ENCODE measurements around the gene MS4A14.
"Not testable (repeated sequence)": the region's sequence is repeated elsewhere in the genome, so short reads cannot be mapped to it uniquely, and the experiment has no call there.

MS4A14 gene

GRCh38 chr11:60451185-60451584 lies 54.9 kb downstream of the MS4A14 start:
- not testable (repeated sequence) for H3K4me2 ChIP-seq (ENCODE audit: low read length); H3K4me3 ChIP-seq (ENCODE audit: low read length); H3K79me2 ChIP-seq (ENCODE audit: control insufficient read depth, insufficient read depth, low read length); H4K8ac ChIP-seq (ENCODE audit: low read depth, low read length); H3K27me3 ChIP-seq (ENCODE audit: insufficient read depth, low read length, poor library complexity); H3K4me1 ChIP-seq (ENCODE audit: control insufficient read depth, low read depth, low read length); H3K27ac ChIP-seq (ENCODE audit: low read depth, low read length); H4K5ac ChIP-seq (ENCODE audit: low read length); H2BK15ac ChIP-seq (replicated peaks; ENCODE audit: low read depth); H2BK5ac ChIP-seq (ENCODE audit: low read length); H3K4ac ChIP-seq (ENCODE audit: low read depth, low read length); H3K36me3 ChIP-seq (ENCODE audit: control insufficient read depth, insufficient read depth, low read length); H3K23ac ChIP-seq (ENCODE audit: low read length); H2AK5ac ChIP-seq (ENCODE audit: low read length); H3K56ac ChIP-seq (ENCODE audit: low read length); H3K18ac ChIP-seq (ENCODE audit: low read length); H3K79me1 ChIP-seq (ENCODE audit: low read length); H3K9ac ChIP-seq (ENCODE audit: low read length); H2BK120ac ChIP-seq (ENCODE audit: low read depth, low read length); DNase-seq
- no CpG with 5 or more reads among the region's 32 CpGs for WGBS (ENCODE audit: extremely low coverage, insufficient coverage, low lambda C conversion rate)

- Histone ChIP-seq H3K4me2 (ENCODE audit: low read length) (no peak overlapping the region), H4K5ac (ENCODE audit: low read length) (no peak overlapping the region), H2AK5ac (ENCODE audit: low read length) (no peak overlapping the region), H3K79me1 (ENCODE audit: low read length) (no peaks in the 10 kb centered on the region), H3K27ac (ENCODE audit: low read depth, low read length) (no peak overlapping the region), H3K4me3 (ENCODE audit: low read length) (no peak overlapping the region), H3K36me3 (ENCODE audit: control insufficient read depth, insufficient read depth, low read length) (no peaks in the 10 kb centered on the region), H3K4ac (ENCODE audit: low read depth, low read length) (no peak overlapping the region), H3K9ac (ENCODE audit: low read length) (no peak overlapping the region), H4K8ac (ENCODE audit: low read depth, low read length) (no peak overlapping the region), H3K18ac (ENCODE audit: low read length) (no peak overlapping the region), H3K56ac (ENCODE audit: low read length) (no peak overlapping the region), H3K23ac (ENCODE audit: low read length) (no peak overlapping the region), H3K27me3 (ENCODE audit: insufficient read depth, low read length, poor library complexity) (no peaks in the 10 kb centered on the region), H3K4me1 (ENCODE audit: control insufficient read depth, low read depth, low read length) (no peaks in the 10 kb centered on the region), H2BK5ac (ENCODE audit: low read length) (no peak overlapping the region), H2BK15ac (replicated peaks; ENCODE audit: low read depth) (no peak overlapping the region), H3K79me2 (ENCODE audit: control insufficient read depth, insufficient read depth, low read length) (no peaks in the 10 kb centered on the region), H2BK120ac (ENCODE audit: low read depth, low read length) (no peak overlapping the region)
- no peak for DNase-seq
Observed at GRCh38 chr11:60454212-60454611, 58.0 kb downstream of the MS4A14 start.

- H3K4me2 ChIP-seq (ENCODE audit: low read length), result no peak within 1 kb of the TSS
- no peaks in the 10 kb centered on the region for H3K27me3 ChIP-seq (ENCODE audit: insufficient read depth, low read length, poor library complexity)
- H3K4ac ChIP-seq (ENCODE audit: low read depth, low read length), result no peak within 1 kb of the TSS
- H2BK5ac ChIP-seq (ENCODE audit: low read length), result no peak within 1 kb of the TSS
- H3K18ac ChIP-seq (ENCODE audit: low read length), result no peak within 1 kb of the TSS
- no peak within 1 kb of the TSS for H2BK120ac ChIP-seq (ENCODE audit: low read depth, low read length)
- no peak within 1 kb of the TSS for H4K5ac ChIP-seq (ENCODE audit: low read length)
- no peak within 1 kb of the TSS for H3K9ac ChIP-seq (ENCODE audit: low read length)
- H2BK15ac ChIP-seq (replicated peaks; ENCODE audit: low read depth), result no peak within 1 kb of the TSS
- H3K56ac ChIP-seq (ENCODE audit: low read length), result no peak within 1 kb of the TSS
- H3K27ac ChIP-seq (ENCODE audit: low read depth, low read length), result no peak within 1 kb of the TSS
- H3K4me3 ChIP-seq (ENCODE audit: low read length), result no peak within 1 kb of the TSS
- no peak within 1 kb of the TSS for H4K8ac ChIP-seq (ENCODE audit: low read depth, low read length)
- no peaks in the 10 kb centered on the region for H3K36me3 ChIP-seq (ENCODE audit: control insufficient read depth, insufficient read depth, low read length)
- no peaks in the 10 kb centered on the region for H3K79me1 ChIP-seq (ENCODE audit: low read length)
- H2AK5ac ChIP-seq (ENCODE audit: low read length), result no peak within 1 kb of the TSS
- H3K23ac ChIP-seq (ENCODE audit: low read length), result no peak within 1 kb of the TSS
- DNase-seq, result no peak
- no CpG with 5 or more reads among the region's 4 CpGs for WGBS (ENCODE audit: extremely low coverage, insufficient coverage, low lambda C conversion rate)
- H3K79me2 ChIP-seq (ENCODE audit: control insufficient read depth, insufficient read depth, low read length), result no peaks in the 10 kb centered on the region
- no peaks in the 10 kb centered on the region for H3K4me1 ChIP-seq (ENCODE audit: control insufficient read depth, low read depth, low read length)
Observed at GRCh38 chr11:60455531-60456042, 59.3 kb downstream of the MS4A14 start, which contains the start of gene MS4A1. MS4A1 (plus strand) TSS chr11:60455847; CDS start chr11:60462375, 6,528 bp downstream.

- no peak overlapping the region for H2BK5ac ChIP-seq (ENCODE audit: low read length)
- no peak overlapping the region for H3K23ac ChIP-seq (ENCODE audit: low read length)
- no peak overlapping the region for H3K4ac ChIP-seq (ENCODE audit: low read depth, low read length)
- no peaks in the 10 kb centered on the region for H3K79me1 ChIP-seq (ENCODE audit: low read length)
- no peak overlapping the region for H2BK120ac ChIP-seq (ENCODE audit: low read depth, low read length)
- H3K27me3 ChIP-seq (ENCODE audit: insufficient read depth, low read length, poor library complexity), result no peaks in the 10 kb centered on the region
- no peaks in the 10 kb centered on the region for H3K36me3 ChIP-seq (ENCODE audit: control insufficient read depth, insufficient read depth, low read length)
- H3K79me2 ChIP-seq (ENCODE audit: control insufficient read depth, insufficient read depth, low read length), result no peaks in the 10 kb centered on the region
- H3K27ac ChIP-seq (ENCODE audit: low read depth, low read length), result no peak overlapping the region
- no peak overlapping the region for H3K4me2 ChIP-seq (ENCODE audit: low read length)
- no peak overlapping the region for H3K56ac ChIP-seq (ENCODE audit: low read length)
- no CpG with 5 or more reads among the region's 3 CpGs for WGBS (ENCODE audit: extremely low coverage, insufficient coverage, low lambda C conversion rate)
- no peak overlapping the region for H3K4me3 ChIP-seq (ENCODE audit: low read length)
- no peak overlapping the region for H3K9ac ChIP-seq (ENCODE audit: low read length)
- no peak overlapping the region for H2BK15ac ChIP-seq (replicated peaks; ENCODE audit: low read depth)
- no peak overlapping the region for H3K18ac ChIP-seq (ENCODE audit: low read length)
- H4K5ac ChIP-seq (ENCODE audit: low read length), result no peak overlapping the region
- H4K8ac ChIP-seq (ENCODE audit: low read depth, low read length), result no peak overlapping the region
- H2AK5ac ChIP-seq (ENCODE audit: low read length), result no peak overlapping the region
- no peak for DNase-seq
- H3K4me1 ChIP-seq (ENCODE audit: control insufficient read depth, low read depth, low read length), result no peaks in the 10 kb centered on the region
Observed at GRCh38 chr11:60457576-60457975, 61.3 kb downstream of the MS4A14 start.

- H2BK5ac ChIP-seq (ENCODE audit: low read length), result no peak overlapping the region
- no peaks in the 10 kb centered on the region for H3K4me1 ChIP-seq (ENCODE audit: control insufficient read depth, low read depth, low read length)
- H3K27me3 ChIP-seq (ENCODE audit: insufficient read depth, low read length, poor library complexity), result no peaks in the 10 kb centered on the region
- H3K4ac ChIP-seq (ENCODE audit: low read depth, low read length), result no peak overlapping the region
- no peak overlapping the region for H4K8ac ChIP-seq (ENCODE audit: low read depth, low read length)
- DNase-seq, result no peak
- no peak overlapping the region for H3K56ac ChIP-seq (ENCODE audit: low read length)
- H2BK15ac ChIP-seq (replicated peaks; ENCODE audit: low read depth), result no peak overlapping the region
- no peaks in the 10 kb centered on the region for H3K79me1 ChIP-seq (ENCODE audit: low read length)
- no peaks in the 10 kb centered on the region for H3K79me2 ChIP-seq (ENCODE audit: control insufficient read depth, insufficient read depth, low read length)
- no CpG with 5 or more reads among the region's 1 CpG for WGBS (ENCODE audit: extremely low coverage, insufficient coverage, low lambda C conversion rate)
- no peak overlapping the region for H2BK120ac ChIP-seq (ENCODE audit: low read depth, low read length)
- H2AK5ac ChIP-seq (ENCODE audit: low read length), result no peak overlapping the region
- no peak overlapping the region for H3K18ac ChIP-seq (ENCODE audit: low read length)
- H3K4me3 ChIP-seq (ENCODE audit: low read length), result no peak overlapping the region
- no peaks in the 10 kb centered on the region for H3K36me3 ChIP-seq (ENCODE audit: control insufficient read depth, insufficient read depth, low read length)
- no peak overlapping the region for H4K5ac ChIP-seq (ENCODE audit: low read length)
- H3K9ac ChIP-seq (ENCODE audit: low read length), result no peak overlapping the region
- no peak overlapping the region for H3K27ac ChIP-seq (ENCODE audit: low read depth, low read length)
- no peak overlapping the region for H3K4me2 ChIP-seq (ENCODE audit: low read length)
- H3K23ac ChIP-seq (ENCODE audit: low read length), result no peak overlapping the region
Observed at GRCh38 chr11:60459345-60459744, 63.1 kb downstream of the MS4A14 start.

Measured in mesendoderm (in vitro differentiated cells).